Ishikawa (cell line): ENCODE results near the gene FAM234A.

Experiments
- CEBPB ChIP-seq: IDR thresholded peaks from 2 replicates; pipeline ENCODE4 v1.6.1; 2012
- CREB1 ChIP-seq: IDR thresholded peaks from 2 replicates; pipeline ENCODE4 v1.6.1; 2012; ENCODE audit warnings: low read depth
- EGR1 ChIP-seq: IDR thresholded peaks from 2 replicates; pipeline ENCODE4 v1.6.1; 2012
- EP300 ChIP-seq: IDR thresholded peaks from 2 replicates; pipeline ENCODE4 v1.6.1; 2012; ENCODE audit warnings: borderline replicate concordance
- FOXM1 ChIP-seq: IDR thresholded peaks from 2 replicates; pipeline ENCODE4 v1.6.1; 2012; ENCODE audit warnings: low read depth, borderline replicate concordance
- NFIC ChIP-seq: IDR thresholded peaks from 2 replicates; pipeline ENCODE4 v1.6.1; 2012
- RAD21 ChIP-seq: IDR thresholded peaks from 2 replicates; pipeline ENCODE4 v1.6.1; 2012; ENCODE audit warnings: low read depth
- REST ChIP-seq: IDR thresholded peaks from 2 replicates; pipeline ENCODE4 v1.6.1; 2012; ENCODE audit warnings: low read depth, mild to moderate bottlenecking
- TAF1 ChIP-seq: IDR thresholded peaks from 2 replicates; pipeline ENCODE4 v1.6.1; 2012; ENCODE audit warnings: low read depth, mild to moderate bottlenecking
- TCF12 ChIP-seq: IDR thresholded peaks from 2 replicates; pipeline ENCODE4 v1.6.1; 2012; ENCODE audit warnings: low read depth
- TEAD4 ChIP-seq: IDR thresholded peaks from 2 replicates; pipeline ENCODE4 v1.6.1; 2012
- YY1 ChIP-seq: IDR thresholded peaks from 2 replicates; pipeline ENCODE4 v1.6.1; 2012; ENCODE audit warnings: low read depth
- ZBTB7A ChIP-seq: IDR thresholded peaks from 2 replicates; pipeline ENCODE4 v1.6.1; 2012; ENCODE audit warnings: low read depth
- TF ChIP-seq, protein P1 (sequence below): IDR thresholded peaks from 2 replicates; pipeline ENCODE4 v1.6.1; 2012
- TF ChIP-seq, protein P2 (sequence below): IDR thresholded peaks from 2 replicates; pipeline ENCODE4 v1.6.1; 2012

Gene FAM234A

GRCh38 chr16:228151-228851 lies 6.3 kb upstream of the FAM234A start:
- TF ChIP-seq REST (no peak), RAD21 (no peak), TAF1 (no peak), EP300 (no peak), FOXM1 (no peak)

DNA sequence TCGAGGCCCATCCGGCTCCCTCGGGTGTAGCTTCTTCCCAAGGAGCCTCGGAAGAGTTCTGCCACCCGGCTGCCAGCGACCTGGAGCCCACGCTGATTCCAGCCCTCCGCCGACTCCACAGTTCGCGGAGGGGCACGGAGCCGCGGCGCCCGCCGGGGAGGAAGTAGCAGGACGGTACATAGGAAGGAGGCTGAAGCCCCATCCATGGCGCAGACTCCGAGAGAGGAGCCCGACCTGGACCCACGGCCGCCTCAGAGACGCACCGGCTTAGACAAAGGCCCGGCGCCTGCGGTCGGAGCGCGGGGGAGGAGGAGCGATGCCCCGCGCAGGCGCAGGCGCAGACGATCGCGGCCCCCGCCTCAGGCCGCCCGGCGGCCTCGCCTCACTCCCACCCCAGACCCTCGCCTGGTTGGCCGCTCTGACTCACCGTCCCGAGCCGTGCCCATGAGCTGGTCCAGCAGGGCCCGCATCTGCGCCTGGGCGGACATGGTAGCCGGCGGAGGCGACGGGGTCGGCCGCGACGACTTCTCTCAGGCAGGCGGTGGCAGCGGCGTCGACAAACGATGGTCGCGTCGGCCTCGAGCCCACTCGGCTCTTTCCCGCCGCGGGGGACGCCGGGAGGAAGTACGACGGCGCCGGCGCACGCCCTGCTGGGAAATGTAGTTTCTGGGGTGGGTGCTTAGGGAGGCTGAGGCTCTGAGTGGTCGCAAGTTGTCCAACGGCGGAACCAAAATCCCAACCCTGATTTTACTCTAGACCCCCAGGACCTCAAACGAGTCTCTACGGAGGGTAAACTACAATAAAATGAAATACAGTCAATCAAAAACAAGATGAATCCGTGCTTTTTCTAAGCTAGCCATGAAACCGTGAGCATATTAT lies 5.5 kb upstream of the FAM234A start, which contains the start of gene LUC7L:
TSS of gene LUC7L (minus strand) at position 598 of the 879 bp plus-strand sequence. CDS start at position 488, 110 bp downstream.
- no peak for TF ChIP-seq REST
- TF ChIP-seq FOXM1 = no peak
- no peak; the same call in 1 of the 2 replicates for TF ChIP-seq EP300
- TF ChIP-seq RAD21 = peak; percentile 9; the same call in 1 of the 2 replicates
- TF ChIP-seq TEAD4 = no peak
- TF ChIP-seq EGR1 = peak; percentile 46; the same call in 1 of the 2 replicates
- TF ChIP-seq, protein P1, sequence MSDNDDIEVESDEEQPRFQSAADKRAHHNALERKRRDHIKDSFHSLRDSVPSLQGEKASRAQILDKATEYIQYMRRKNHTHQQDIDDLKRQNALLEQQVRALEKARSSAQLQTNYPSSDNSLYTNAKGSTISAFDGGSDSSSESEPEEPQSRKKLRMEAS = peak; percentile 98
- peak; percentile 79 for TF ChIP-seq YY1
- TF ChIP-seq ZBTB7A = peak; percentile 99
- TF ChIP-seq NFIC = peak; percentile 28; the same call in 1 of the 2 replicates
- peak; percentile 91 for TF ChIP-seq CREB1
- TF ChIP-seq TCF12 = peak; percentile 81
- TF ChIP-seq TAF1 = peak; percentile 84
- TF ChIP-seq, protein P2, sequence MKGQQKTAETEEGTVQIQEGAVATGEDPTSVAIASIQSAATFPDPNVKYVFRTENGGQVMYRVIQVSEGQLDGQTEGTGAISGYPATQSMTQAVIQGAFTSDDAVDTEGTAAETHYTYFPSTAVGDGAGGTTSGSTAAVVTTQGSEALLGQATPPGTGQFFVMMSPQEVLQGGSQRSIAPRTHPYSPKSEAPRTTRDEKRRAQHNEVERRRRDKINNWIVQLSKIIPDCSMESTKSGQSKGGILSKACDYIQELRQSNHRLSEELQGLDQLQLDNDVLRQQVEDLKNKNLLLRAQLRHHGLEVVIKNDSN = peak; percentile 53
- TF ChIP-seq CEBPB = no peak

GRCh38 chr16:229731-230281 lies 4.8 kb upstream of the FAM234A start:
- TF ChIP-seq, protein P1 = no peak
- TF ChIP-seq CREB1 (no peak), TAF1 (no peak), FOXM1 (no peak), NFIC (no peak), ZBTB7A (no peak), YY1 (no peak), CEBPB (no peak), RAD21 (no peak)

- TF ChIP-seq TCF12 (no peak), ZBTB7A (no peak)
These were observed 3.7 kb upstream of the FAM234A start for GRCh38 chr16:230949-231348.

DNA sequence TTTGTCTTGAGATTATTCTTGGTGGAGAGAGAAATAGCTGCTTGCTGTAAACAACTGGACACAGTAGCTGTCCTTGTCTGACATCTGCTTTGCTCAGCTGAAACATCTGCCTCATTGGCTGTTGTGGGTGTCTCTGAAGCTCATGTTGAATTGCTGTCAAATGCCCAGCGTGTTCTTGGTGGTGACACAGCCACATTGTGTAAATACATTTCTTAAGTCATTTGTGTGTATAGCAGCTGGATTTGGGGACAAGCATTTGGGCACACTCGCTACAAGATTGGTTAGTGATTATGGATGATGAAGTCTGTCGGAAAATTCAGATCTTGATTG lies 5.3 kb downstream of the FAM234A start:
- no peak for TF ChIP-seq REST
- no peak for TF ChIP-seq CEBPB
- no peak for TF ChIP-seq EGR1
- no peak for TF ChIP-seq YY1
- no peak for TF ChIP-seq CREB1
- TF ChIP-seq FOXM1 = no peak
